HFFc6 (cell line): ENCODE results near the gene ATP11A. TPM values are rescaled to one million over a fixed set of nuclear protein-coding genes. Genes with fewer than 3 reads are reported as not detected.
A peak's percentile ranks its signal among the peaks of the same experiment; 100 is the strongest.

Experiments used
- DNase-seq: peaks from one replicate; pipeline ENCODE4 v3.0.0-alpha.2; 2018
- H3K27ac Mint-ChIP-seq: 2 replicates; pipeline ENCODE4 v1.8.0; 2020; ENCODE audit warnings: mild to moderate bottlenecking, mixed read lengths
- H3K27me3 Mint-ChIP-seq: 2 replicates; pipeline ENCODE4 v1.8.0; 2021; ENCODE audit warnings: mild to moderate bottlenecking, moderate library complexity, mixed read lengths; ENCODE audit not compliant: insufficient read depth
- H3K36me3 Mint-ChIP-seq: 2 replicates; pipeline ENCODE4 v1.8.0; 2021; ENCODE audit warnings: low read depth, mixed read lengths
- H3K4me1 Mint-ChIP-seq: 2 replicates; pipeline ENCODE4 v1.8.0; 2020; ENCODE audit warnings: low read depth, mixed read lengths
- H3K4me3 Mint-ChIP-seq: 2 replicates; pipeline ENCODE4 v1.8.0; 2020; ENCODE audit warnings: mild to moderate bottlenecking, moderate library complexity, mixed read lengths
- H3K9me3 Mint-ChIP-seq: 2 replicates; pipeline ENCODE4 v1.8.0; 2020; ENCODE audit warnings: mild to moderate bottlenecking, mixed read lengths
- total RNA-seq, 6 experiments: library from RNA; stranded (reverse); fragmentation: NEBNext Ultra II Directional; extraction: Animal tissue kit (Norgen Biotek cat#: 25700); gene quantifications; 2 replicates in 1 of 6; 3 replicates in 5 of 6; pipeline ENCODE4 v1.2.3, GENCODE V29; 2021
- TF ChIP-seq, protein P1 (sequence below): fragments of 200-600 bp; sonication (generic); IDR thresholded peaks from 2 replicates; pipeline ENCODE4 v1.5.0; 2021; ENCODE audit warnings: antibody characterized with exemption, mild to moderate bottlenecking

Gene ATP11A
- total RNA-seq, 6 experiments from 2014 or later, result 4.3 to 29.9 (median 6.5) TPM

DNA sequence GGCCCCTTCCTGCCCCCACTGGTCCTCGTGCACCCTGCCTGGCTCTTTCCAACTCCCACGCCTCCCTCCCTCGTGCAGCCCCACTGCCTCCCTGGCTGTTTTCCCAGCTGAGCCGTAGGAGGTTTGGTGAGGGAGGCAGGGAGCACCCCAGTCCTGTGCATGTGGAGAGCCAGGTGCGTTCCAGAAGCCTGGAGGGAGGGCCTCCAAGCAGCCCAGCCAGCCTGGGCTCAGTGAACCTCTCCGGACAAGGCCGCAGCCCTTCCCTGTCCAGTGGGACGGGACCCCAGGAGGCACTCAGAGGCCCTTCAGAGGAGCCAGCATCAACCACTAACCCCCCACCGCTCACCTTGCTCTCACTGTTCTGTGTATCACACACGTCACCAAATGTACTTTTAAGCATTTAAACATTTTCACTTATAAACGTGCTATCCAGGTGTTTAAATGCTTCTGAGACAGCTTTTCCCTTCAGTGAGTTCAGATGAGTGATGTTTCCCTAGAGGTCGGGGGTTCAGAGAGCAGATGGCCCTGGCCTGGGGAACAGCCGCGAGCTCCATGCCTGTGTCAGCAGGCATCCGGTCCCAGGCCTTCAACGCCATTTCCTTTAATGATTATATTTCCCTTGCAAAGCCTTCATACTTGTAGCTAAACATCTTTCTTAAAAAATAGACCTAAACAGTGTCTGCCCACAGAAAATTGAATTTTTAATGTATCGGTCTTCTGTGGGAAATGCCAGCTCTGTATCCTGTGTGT lies 122.6 kb downstream of the ATP11A start:
- no peaks in the 10 kb centered on the region; the same call in 1 of the 2 replicates for H3K9me3 Mint-ChIP-seq
- TF ChIP-seq, protein P1, sequence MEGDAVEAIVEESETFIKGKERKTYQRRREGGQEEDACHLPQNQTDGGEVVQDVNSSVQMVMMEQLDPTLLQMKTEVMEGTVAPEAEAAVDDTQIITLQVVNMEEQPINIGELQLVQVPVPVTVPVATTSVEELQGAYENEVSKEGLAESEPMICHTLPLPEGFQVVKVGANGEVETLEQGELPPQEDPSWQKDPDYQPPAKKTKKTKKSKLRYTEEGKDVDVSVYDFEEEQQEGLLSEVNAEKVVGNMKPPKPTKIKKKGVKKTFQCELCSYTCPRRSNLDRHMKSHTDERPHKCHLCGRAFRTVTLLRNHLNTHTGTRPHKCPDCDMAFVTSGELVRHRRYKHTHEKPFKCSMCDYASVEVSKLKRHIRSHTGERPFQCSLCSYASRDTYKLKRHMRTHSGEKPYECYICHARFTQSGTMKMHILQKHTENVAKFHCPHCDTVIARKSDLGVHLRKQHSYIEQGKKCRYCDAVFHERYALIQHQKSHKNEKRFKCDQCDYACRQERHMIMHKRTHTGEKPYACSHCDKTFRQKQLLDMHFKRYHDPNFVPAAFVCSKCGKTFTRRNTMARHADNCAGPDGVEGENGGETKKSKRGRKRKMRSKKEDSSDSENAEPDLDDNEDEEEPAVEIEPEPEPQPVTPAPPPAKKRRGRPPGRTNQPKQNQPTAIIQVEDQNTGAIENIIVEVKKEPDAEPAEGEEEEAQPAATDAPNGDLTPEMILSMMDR, result no peak
- H3K4me1 Mint-ChIP-seq, result peaks cover 13% of the 10 kb centered on the region
- no peak overlapping the region for H3K27ac Mint-ChIP-seq
- no peaks in the 10 kb centered on the region for H3K27me3 Mint-ChIP-seq
- no peak for DNase-seq
- peaks cover 9% of the 10 kb centered on the region for H3K36me3 Mint-ChIP-seq
- H3K4me3 Mint-ChIP-seq, result no peak overlapping the region

DNA sequence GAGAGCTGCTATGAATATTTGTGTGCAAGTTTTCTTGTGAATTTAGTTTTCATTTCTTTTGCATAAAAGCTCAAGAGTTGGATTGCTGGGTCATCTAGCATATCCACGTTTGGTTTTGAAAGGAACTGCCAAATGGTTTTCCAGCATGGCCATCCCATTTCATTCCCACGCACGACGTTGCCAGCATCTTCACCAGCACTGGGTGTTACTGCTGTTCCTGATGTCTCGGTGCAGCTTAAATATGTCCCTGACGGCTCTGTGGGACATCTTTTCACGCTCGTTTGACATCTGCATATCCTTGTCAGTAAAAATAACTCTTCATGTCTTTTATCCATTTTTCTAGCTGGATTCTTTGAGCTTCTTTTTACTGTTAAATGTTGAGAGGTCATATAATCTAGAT lies 123.7 kb downstream of the ATP11A start:
- Mint-ChIP-seq H3K36me3 (peaks cover 14% of the 10 kb centered on the region), H3K4me3 (no peak overlapping the region), H3K9me3 (peaks cover 5% of the 10 kb centered on the region; the same call in 1 of the 2 replicates)

DNA sequence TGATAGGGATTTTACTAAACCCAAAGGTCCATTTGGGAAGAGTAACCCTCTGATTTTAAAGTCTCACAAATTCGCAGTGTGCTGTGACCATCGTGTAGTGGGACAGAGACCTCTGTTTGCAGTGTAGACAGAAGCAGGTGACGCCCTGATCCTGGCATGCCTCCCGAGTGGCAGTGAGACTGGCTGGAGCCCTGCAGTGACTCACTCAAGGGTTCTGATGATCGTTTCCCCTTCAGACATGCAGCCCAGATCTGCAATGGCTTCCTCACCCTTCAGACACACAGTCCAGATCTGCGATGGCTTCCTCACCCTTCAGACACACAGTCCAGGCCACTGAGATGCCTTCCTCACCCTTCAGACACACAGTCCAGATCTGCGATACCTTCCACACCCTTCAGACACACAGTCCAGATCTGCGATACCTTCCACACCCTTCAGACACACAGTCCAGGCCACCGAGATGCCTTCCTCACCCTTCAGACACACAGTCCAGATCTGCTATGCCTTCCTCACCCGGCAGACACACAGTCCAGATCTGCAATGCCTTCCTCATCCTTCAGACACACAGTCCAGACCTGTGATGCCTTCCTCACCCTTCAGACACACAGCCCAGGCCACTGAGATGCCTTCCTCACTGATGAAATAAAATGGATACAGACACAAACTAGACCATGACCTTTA lies 125.2 kb downstream of the ATP11A start:
- peaks cover 17% of the 10 kb centered on the region for H3K36me3 Mint-ChIP-seq
- TF ChIP-seq, protein P1, result no peak
- H3K9me3 Mint-ChIP-seq, result peaks cover 5% of the 10 kb centered on the region; the same call in 1 of the 2 replicates
- H3K4me3 Mint-ChIP-seq, result no peak overlapping the region
- peak overlapping the region; percentile 84 for H3K27ac Mint-ChIP-seq
- no peaks in the 10 kb centered on the region; the same call in 1 of the 2 replicates for H3K27me3 Mint-ChIP-seq
- H3K4me1 Mint-ChIP-seq, result peaks cover 13% of the 10 kb centered on the region
- peak; percentile 68 for DNase-seq

More for the DNA sequence above, 123.7 kb downstream of the ATP11A start:
- H3K27me3 Mint-ChIP-seq, result no peaks in the 10 kb centered on the region; the same call in 1 of the 2 replicates
- no peak for DNase-seq
- H3K4me1 Mint-ChIP-seq, result peaks cover 13% of the 10 kb centered on the region
- H3K27ac Mint-ChIP-seq, result no peak overlapping the region
- TF ChIP-seq, protein P1, result no peak

DNA sequence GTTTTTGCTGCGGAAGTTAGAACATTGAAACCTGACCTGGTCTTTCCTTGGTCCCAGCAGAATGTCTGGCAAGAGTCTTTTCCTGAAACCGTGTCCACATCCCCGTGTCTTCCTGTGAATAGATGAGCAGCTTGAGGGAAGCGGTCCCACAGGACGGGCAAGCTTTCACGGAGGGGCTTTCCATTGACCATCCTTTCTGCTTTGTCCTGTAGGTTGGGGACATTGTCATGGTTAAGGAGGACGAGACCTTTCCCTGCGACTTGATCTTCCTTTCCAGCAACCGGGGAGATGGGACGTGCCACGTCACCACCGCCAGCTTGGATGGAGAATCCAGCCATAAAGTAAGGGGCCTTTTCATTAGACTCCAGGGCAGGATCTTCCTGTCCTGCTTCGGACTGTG lies 126.0 kb downstream of the ATP11A start:
- peaks cover 13% of the 10 kb centered on the region for H3K4me1 Mint-ChIP-seq
- H3K27ac Mint-ChIP-seq, result no peak overlapping the region
- no peaks in the 10 kb centered on the region; the same call in 1 of the 2 replicates for H3K27me3 Mint-ChIP-seq
- DNase-seq, result no peak
- H3K9me3 Mint-ChIP-seq, result peaks cover 5% of the 10 kb centered on the region; the same call in 1 of the 2 replicates
- H3K4me3 Mint-ChIP-seq, result no peak overlapping the region
- peaks cover 17% of the 10 kb centered on the region for H3K36me3 Mint-ChIP-seq
- TF ChIP-seq, protein P1, result no peak

DNA sequence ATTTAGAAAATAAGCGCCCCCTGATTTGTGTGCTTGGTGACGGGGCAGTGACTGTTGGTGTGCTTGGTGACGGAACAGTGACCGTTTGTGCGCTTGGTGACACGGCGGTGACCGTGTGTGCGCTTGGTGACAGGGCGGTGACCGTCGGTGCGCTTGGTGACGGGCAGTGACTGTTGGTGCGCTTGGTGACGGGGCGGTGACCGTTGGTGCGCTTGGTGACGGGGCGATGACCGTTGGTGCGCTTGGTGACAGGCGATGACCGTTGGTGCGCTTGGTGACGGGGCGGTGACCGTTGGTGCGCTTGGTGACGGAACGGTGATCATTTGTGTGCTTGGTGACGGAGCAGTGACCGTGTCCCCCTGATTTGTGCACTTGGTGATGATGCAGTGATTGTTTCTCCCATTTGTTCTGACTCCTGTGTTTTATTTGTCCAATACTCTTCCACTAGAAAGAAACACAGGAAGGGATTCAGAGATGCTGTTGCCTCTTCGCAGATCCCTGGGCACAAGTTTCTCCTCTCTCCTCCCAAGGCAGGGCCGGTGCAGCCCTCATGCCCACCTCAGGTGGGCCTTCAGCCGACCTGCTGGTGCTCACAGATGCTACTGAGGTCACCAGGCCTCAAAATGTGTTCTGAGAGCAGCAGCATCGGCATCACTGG lies 128.3 kb downstream of the ATP11A start:
- H3K27ac Mint-ChIP-seq, result no peak overlapping the region

More for the DNA sequence above, 128.3 kb downstream of the ATP11A start:
- H3K36me3 Mint-ChIP-seq, result peaks cover 17% of the 10 kb centered on the region
- no peak overlapping the region for H3K4me3 Mint-ChIP-seq
- H3K4me1 Mint-ChIP-seq, result peaks cover 21% of the 10 kb centered on the region
- H3K27me3 Mint-ChIP-seq, result no peaks in the 10 kb centered on the region; the same call in none of the 2 replicates
- TF ChIP-seq, protein P1, result no peak
- H3K9me3 Mint-ChIP-seq, result peaks cover 5% of the 10 kb centered on the region; the same call in 1 of the 2 replicates
- no peak for DNase-seq
